Activated naive CD4-positive, alpha-beta T cell treated with anti-CD3 and anti-CD28 coated beads for 36 hours (primary cell): ENCODE measurements around the gene CST6. TPM values are rescaled to one million over a fixed set of nuclear protein-coding genes. Genes with fewer than 3 reads are reported as not detected.

Experiments
- CTCF ChIA-PET: fragments of 350-600 bp; sonication (Branson Sonifier 250); formaldehyde crosslinking; loops from one replicate; lab custom pipeline; 2021; ENCODE audit warnings: antibody characterized with exemption; lab: Charles Lee
- DNase-seq: peaks from one replicate; pipeline ENCODE4 v3.0.0-alpha.2; 2020
- H3K27ac Mint-ChIP-seq: one replicate; pipeline ENCODE4 v1.8.0; 2021; ENCODE audit warnings: mild to moderate bottlenecking, mixed read lengths
- H3K27me3 Mint-ChIP-seq: one replicate; pipeline ENCODE4 v1.8.0; 2021; ENCODE audit warnings: low read depth, mixed read lengths
- H3K36me3 Mint-ChIP-seq: one replicate; pipeline ENCODE4 v1.8.0; 2021; ENCODE audit warnings: low read depth, mixed read lengths
- H3K4me1 Mint-ChIP-seq: one replicate; pipeline ENCODE4 v1.8.0; 2021; ENCODE audit warnings: low read depth, mixed read lengths
- H3K4me3 Mint-ChIP-seq: one replicate; pipeline ENCODE4 v1.8.0; 2021; ENCODE audit warnings: mild to moderate bottlenecking, moderate library complexity, mixed read lengths
- H3K9me3 Mint-ChIP-seq: one replicate; pipeline ENCODE4 v1.8.0; 2021; ENCODE audit warnings: mixed read lengths
- intact Hi-C: fragments of 100-400 bp; cut with micrococcal nuclease; formaldehyde crosslinking; loops from one replicate; pipeline ENCODE4 v1.15.1; 2023
- total RNA-seq, 2 experiments: library from RNA; stranded (reverse); gene quantifications; one replicate each; pipeline ENCODE4 v1.2.3, GENCODE V29; 2021

The CST6 gene
- total RNA-seq, 2 experiments from 2014 or later: not detected

DNA sequence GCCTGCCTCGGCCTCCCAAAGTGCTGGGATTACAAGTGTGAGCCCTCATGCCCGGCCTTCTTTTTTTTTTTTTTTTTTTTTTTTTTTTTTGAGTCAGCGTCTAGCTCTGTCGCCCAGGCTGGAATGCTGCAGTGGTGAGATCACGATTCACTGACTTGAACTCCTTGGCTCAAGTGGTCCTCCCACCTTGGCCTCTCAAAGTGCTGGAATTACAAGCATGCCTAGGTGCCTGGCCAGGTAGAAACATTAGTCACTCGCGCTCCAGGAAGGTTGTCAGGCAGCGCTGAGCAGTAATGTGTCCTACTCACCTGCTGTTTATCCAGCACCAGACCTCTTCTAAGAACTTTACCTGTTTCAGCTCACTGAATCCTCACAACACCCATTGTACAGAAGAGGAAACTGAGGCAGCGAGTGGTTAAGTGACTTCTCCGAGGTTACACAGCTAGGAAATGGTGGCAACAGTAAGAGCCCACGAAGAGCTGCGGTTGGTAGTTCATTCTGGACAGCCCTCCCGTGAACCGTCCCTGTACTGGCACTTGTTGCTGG, 496 bp upstream of the CST6 start:
- no peak overlapping the region for H3K4me3 Mint-ChIP-seq
- no peak for DNase-seq
- H3K9me3 Mint-ChIP-seq: no peaks in the 10 kb centered on the region
- H3K36me3 Mint-ChIP-seq: no peaks in the 10 kb centered on the region
- H3K27ac Mint-ChIP-seq: no peak overlapping the region
- intact Hi-C loops: no loop called here
- CTCF ChIA-PET: interaction anchor here (0.9 to 5.4 kb wide), 4 partner anchors 11 to 155 kb away, joined by 3 to 20 read pairs (median 4); no protein-coding TSS in a partner anchor
- H3K27me3 Mint-ChIP-seq: peaks cover 12% of the 10 kb centered on the region
- peaks cover 7% of the 10 kb centered on the region for H3K4me1 Mint-ChIP-seq

DNA sequence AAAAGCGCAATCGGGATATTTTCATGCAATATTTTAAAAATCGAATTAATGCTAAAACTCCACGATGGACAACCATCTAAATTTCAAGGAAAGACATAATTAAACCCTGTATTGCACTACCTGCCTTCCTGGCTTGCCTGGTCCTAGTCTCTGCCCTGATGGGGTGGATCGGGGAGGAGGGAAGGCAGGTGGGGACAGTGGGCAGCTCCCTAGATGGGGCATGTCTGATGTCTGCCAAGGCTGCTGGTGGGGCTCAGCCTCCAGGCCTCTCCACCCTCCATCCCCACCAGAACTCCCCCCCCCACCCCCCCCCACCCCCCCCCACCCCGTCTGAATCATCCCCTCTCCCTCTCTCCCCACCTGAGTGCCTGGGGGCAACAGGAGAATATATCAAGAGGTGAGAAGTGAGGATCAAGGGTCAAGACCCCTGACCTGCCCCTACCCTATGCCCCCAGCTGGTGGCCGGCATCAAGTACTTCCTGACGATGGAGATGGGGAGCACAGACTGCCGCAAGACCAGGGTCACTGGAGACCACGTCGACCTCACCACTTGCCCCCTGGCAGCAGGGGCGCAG, 650 bp downstream of the CST6 start:
- DNase-seq: no peak
- Mint-ChIP-seq H3K9me3 (no peaks in the 10 kb centered on the region), H3K4me3 (no peak overlapping the region), H3K27ac (no peak overlapping the region), H3K4me1 (peaks cover 9% of the 10 kb centered on the region), H3K36me3 (no peaks in the 10 kb centered on the region), H3K27me3 (peaks cover 12% of the 10 kb centered on the region)
- CTCF ChIA-PET: interaction anchor here (0.9 to 5.4 kb wide), 6 partner anchors 10 to 157 kb away, joined by 3 to 20 read pairs (median 6); no protein-coding TSS in a partner anchor
- intact Hi-C loops: no loop called here

DNA sequence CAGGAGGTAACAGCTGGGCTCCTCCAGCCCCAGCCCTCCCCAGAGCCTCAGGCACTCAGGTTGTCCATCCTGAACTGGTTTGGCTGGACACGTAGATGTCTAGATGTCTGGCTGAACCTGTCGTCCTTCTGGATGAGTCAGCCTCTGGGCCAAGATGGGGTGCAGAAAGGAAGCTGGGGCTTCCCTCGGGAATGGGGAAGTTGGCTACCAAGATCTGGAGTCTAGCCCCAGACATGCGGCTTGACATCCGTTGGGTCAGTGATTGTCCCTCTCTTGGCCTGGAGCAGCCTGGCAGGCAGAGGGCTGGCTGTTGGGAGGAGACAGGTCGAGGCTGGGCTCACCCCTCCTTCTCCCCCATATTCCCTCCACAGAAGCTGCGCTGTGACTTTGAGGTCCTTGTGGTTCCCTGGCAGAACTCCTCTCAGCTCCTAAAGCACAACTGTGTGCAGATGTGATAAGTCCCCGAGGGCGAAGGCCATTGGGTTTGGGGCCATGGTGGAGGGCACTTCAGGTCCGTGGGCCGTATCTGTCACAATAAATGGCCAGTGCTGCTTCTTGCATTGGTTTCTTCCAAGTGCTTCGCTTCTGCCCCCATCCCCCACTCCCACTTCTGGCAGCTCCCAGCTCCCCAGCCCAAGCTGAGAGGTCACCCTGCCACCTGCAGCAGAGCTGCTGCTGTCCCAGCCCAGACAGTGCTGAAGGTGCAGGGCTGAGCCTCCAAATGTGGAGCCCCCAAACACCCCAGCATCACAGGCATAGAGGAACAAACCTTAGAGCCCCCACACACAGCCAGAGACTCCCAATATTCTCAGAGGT, 1.3 kb downstream of the CST6 start:
- CTCF ChIA-PET: interaction anchor here (1.4 to 5.4 kb wide), 3 partner anchors 9 to 129 kb away, joined by 6 to 20 read pairs (median 6); no protein-coding TSS in a partner anchor
- no peaks in the 10 kb centered on the region for H3K36me3 Mint-ChIP-seq

DNA sequence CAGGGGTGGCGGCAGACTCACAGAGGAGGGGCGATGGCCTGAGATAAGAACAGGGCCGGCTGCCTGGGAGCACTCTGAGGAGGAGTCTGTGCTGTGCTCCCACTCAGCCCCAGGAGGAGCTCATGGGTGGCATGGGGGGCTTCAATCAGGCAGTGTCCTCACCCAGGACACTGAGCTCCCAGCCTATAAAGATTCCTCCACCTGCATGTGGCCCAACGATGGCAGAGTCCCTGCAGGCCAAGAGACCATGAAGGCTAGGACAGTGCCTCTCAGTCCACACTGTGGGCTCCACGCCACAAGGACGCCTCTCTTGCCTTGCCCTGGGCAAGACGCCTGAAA, 1.9 kb downstream of the CST6 start:
- Mint-ChIP-seq H3K4me1 (peaks cover 11% of the 10 kb centered on the region), H3K36me3 (no peaks in the 10 kb centered on the region), H3K4me3 (no peak overlapping the region), H3K27me3 (peaks cover 12% of the 10 kb centered on the region), H3K9me3 (no peaks in the 10 kb centered on the region), H3K27ac (no peak overlapping the region)
- DNase-seq: no peak
- CTCF ChIA-PET: interaction anchor here (1.4 to 5.4 kb wide), 3 partner anchors 8 to 129 kb away, joined by 6 to 20 read pairs (median 6); no protein-coding TSS in a partner anchor
- intact Hi-C loops: no loop called here

More for the DNA sequence above, 1.3 kb downstream of the CST6 start:
- Mint-ChIP-seq H3K27ac (no peak overlapping the region), H3K4me1 (peaks cover 11% of the 10 kb centered on the region), H3K4me3 (no peak overlapping the region), H3K9me3 (no peaks in the 10 kb centered on the region), H3K27me3 (peaks cover 12% of the 10 kb centered on the region)
- intact Hi-C loops: no loop called here
- peak; percentile 12 for DNase-seq

DNA sequence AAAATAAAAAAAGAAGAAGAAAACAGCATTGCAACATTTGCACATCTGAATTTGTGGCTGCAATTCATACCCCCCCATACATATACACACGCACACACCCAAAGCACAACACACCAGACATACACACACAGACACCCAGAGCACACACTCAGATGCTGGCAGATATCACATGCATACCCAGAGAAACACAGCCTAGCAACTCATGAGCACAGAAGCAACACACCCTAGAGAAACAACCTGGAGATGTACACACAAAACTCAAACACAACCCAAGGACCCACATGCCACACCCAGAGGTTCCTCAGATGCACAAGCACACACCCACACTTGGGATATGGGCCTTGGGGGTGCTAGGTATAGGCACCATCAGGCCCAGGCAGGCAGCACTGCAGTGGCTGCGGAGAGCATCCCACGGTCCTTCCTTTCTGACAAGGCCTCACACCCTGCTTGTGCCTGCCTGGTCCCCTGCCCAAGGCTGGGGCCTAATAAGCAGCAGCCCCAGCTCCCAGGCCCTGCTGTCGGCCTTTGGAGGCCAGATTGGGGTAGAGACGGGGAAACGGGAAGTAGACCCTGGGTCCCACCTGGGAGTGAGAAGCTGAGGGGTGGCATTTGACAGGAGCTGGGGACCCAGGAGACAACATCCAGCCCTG, 3.1 kb downstream of the CST6 start:
- DNase-seq: no peak
- H3K27ac Mint-ChIP-seq: no peak overlapping the region
- CTCF ChIA-PET: interaction anchor here (1.1 kb wide), 1 partner anchor 31 kb away, joined by 5 read pairs; no protein-coding TSS in a partner anchor
- no peaks in the 10 kb centered on the region for H3K9me3 Mint-ChIP-seq
- peaks cover 12% of the 10 kb centered on the region for H3K27me3 Mint-ChIP-seq
- H3K4me3 Mint-ChIP-seq: no peak overlapping the region
- no peaks in the 10 kb centered on the region for H3K36me3 Mint-ChIP-seq
- intact Hi-C loops: no loop called here
- peaks cover 11% of the 10 kb centered on the region for H3K4me1 Mint-ChIP-seq

DNA sequence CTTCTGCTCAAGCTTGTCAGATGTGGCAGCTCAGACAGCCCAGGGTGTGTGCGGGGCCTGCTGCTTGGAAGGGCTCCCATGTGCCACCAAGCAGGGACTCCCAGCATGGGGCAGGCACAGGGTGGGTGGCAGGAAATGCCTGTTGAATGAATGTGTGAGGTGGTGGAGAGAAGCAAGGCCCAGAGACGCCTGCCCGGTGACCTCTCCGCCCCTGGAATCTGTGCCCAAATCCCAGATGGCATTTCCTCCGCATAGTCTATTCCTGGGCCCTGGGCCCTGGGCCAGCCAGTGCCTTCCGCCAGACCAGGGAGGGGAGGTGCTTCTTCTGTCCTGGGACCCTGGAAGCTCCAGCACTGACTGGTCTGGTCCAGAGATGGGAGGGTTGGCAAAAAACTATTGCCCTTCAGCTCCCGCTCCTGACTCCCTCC, 3.7 kb downstream of the CST6 start:
- intact Hi-C loops: no loop called here
- no peaks in the 10 kb centered on the region for H3K9me3 Mint-ChIP-seq

DNA sequence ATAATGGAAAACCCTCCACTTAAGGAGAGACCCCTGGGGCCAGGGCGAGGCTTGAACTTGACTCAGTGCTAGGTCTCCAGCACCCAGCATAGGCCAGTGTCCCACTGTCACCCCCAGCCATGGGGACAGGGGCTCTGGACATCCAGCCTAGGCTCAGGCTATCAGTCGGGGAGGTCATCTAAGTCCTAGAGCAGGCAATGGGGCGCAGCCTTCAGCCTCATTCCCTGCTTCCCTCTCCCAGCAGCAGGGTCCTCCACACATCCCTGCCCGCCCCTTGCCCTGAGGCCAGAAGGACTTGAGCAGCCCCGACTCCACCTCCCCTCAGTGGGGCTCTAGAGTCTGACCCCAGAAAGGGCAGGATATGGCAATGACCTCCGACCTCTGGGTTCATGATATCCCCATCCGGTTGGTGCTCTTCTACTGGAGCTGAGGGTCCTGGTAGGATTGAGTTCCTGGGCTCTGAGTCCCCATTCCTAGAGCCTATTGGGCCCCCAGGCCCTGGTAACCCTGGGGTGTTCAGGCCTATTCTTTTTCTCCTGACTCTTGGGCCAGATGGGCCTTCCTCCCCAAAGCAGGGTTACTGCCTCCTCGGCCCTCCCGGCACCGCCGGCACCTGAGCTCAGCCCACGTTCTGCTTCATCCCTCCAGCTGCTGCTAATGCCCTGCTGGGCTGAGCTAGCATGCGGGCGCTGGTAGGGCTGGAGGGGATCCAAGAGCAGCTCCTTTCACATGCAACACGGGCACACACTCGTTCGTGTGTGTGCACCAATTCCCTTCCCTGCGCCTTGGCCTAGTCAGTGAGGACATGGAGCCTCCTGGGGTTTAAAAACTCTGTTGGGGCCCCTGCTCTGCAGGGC, 4.4 kb downstream of the CST6 start:
- Mint-ChIP-seq H3K4me1 (peaks cover 11% of the 10 kb centered on the region), H3K27me3 (peaks cover 12% of the 10 kb centered on the region), H3K4me3 (no peak overlapping the region), H3K36me3 (no peaks in the 10 kb centered on the region), H3K27ac (no peak overlapping the region), H3K9me3 (no peaks in the 10 kb centered on the region)
- intact Hi-C loops: no loop called here
- DNase-seq: no peak
- CTCF ChIA-PET: interaction anchor here (0.7 to 1.1 kb wide), 2 partner anchors 29 to 66 kb away, joined by 3 to 5 read pairs; no protein-coding TSS in a partner anchor

More for the DNA sequence above, 3.7 kb downstream of the CST6 start:
- no peaks in the 10 kb centered on the region for H3K36me3 Mint-ChIP-seq
- no peak for DNase-seq
- CTCF ChIA-PET: interaction anchor here (1.1 kb wide), 1 partner anchor 30 kb away, joined by 5 read pairs; no protein-coding TSS in a partner anchor
- peaks cover 11% of the 10 kb centered on the region for H3K4me1 Mint-ChIP-seq
- H3K27me3 Mint-ChIP-seq: peaks cover 12% of the 10 kb centered on the region
- no peak overlapping the region for H3K4me3 Mint-ChIP-seq
- H3K27ac Mint-ChIP-seq: no peak overlapping the region

DNA sequence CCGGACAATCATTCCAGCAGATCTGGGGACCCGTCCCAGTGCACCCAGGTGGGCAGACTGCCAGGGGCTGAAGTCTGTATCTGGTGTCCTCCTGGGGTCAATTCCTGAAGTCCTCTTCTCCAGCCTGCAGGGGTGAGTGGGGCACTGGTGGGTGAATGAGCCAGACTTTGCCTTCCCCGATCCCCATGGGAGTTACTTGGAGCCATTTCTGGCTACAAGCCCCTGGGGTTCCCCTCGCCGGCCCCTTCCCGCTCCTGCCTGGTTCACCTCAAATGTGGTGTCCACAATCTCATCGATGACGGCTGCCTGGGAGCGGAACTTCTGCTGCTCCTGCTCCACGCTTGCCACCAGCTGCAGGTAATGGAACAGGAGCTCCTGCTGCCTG, 5.0 kb downstream of the CST6 start:
- no peak for DNase-seq
- H3K9me3 Mint-ChIP-seq: no peaks in the 10 kb centered on the region
- intact Hi-C loops: no loop called here
- H3K4me3 Mint-ChIP-seq: no peak overlapping the region
- peaks cover 8% of the 10 kb centered on the region for H3K27me3 Mint-ChIP-seq
- CTCF ChIA-PET: interaction anchor here (0.7 kb wide), 1 partner anchor 66 kb away, joined by 3 read pairs; no protein-coding TSS in a partner anchor
- H3K27ac Mint-ChIP-seq: no peak overlapping the region
- peaks cover 9% of the 10 kb centered on the region for H3K4me1 Mint-ChIP-seq
- H3K36me3 Mint-ChIP-seq: no peaks in the 10 kb centered on the region

DNA sequence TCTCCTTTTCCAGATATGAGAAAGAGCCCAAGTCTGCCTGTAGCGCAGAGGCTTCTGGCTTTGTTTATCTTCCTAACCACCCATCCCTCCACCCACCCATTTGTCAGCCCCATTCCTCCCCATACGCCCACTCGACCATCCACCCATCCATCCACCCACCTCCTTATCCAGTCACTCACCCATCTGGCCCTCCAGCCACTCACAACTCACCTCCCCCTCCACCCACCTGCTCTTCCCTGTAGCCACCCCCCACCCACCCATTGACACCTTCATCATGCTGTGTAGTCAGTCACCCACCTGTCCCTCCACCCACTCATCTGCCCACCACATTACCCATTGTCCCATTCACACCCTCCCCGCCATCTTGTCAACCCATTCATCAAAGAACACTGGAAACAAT, 5.5 kb downstream of the CST6 start:
- Mint-ChIP-seq H3K27ac (no peak overlapping the region), H3K36me3 (no peaks in the 10 kb centered on the region), H3K27me3 (peaks cover 8% of the 10 kb centered on the region), H3K4me3 (no peak overlapping the region), H3K9me3 (no peaks in the 10 kb centered on the region), H3K4me1 (peaks cover 6% of the 10 kb centered on the region)
- CTCF ChIA-PET: no interaction called here
- intact Hi-C loops: no loop called here
- no peak for DNase-seq

DNA sequence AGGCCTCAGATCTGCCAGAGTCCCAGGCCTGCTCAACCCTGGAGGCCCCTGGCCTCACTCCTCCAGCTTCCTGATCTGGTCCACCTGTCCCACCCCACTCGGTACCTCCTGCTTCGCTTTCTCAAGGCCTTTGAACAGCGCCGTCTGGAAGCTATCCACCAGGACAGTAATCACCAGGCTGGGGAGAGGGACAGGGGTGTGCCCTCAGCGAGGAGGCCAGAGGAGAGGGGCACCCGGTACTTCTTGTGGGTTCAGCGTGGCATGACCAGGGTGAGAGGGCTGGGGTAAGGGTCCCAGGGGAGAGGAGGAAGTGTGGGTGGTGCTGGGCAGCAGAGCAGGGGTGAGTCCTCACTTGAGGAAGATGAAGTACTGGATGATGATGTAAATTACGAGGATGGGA, 8.4 kb downstream of the CST6 start:
- intact Hi-C loops: no loop called here
- Mint-ChIP-seq H3K9me3 (no peaks in the 10 kb centered on the region), H3K4me3 (no peak overlapping the region), H3K27ac (no peak overlapping the region), H3K27me3 (peaks cover 5% of the 10 kb centered on the region), H3K4me1 (peaks cover 8% of the 10 kb centered on the region), H3K36me3 (no peaks in the 10 kb centered on the region)
- CTCF ChIA-PET: interaction anchor here (1.2 kb wide), 1 partner anchor 132 kb away, joined by 3 read pairs; the partner anchor contains the start of gene FIBP
- DNase-seq: no peak

DNA sequence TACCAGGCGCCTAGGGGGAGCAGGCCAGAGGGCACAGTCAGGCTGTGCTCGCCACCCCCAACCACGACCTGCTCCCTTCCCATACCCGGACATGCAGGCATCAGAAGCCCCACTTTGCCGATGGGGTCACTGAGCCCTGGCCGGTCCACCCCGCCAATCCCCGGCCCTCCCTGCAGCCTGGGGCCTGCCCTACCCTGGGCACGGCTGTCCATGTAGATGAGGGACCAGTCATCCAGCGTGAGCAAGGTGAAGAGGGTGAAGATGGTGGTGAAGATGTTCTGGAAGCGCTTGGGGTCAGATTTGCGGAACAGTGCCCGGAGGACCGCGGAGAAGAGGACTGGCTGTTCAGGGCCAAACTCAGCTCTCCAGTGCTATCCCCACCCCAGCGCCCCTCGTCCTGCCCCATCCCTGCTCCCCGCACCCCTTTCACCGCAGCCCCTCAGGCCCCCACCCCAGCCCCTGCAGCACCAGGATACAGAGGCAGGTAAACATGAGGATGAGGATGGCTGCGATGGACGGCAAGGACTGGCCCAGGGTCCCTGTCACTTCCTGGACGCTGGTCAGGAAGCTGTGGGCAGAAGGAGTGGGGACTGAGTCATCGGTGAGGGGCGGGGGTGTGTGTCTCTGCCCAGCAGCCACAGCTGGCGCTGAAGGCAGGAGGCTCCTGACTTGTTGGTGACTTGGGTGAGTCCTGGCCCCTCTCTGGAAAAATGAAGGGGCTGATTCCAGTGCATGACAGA, 9.0 kb downstream of the CST6 start:
- H3K27ac Mint-ChIP-seq: no peak overlapping the region
- no peaks in the 10 kb centered on the region for H3K9me3 Mint-ChIP-seq
- peaks cover 8% of the 10 kb centered on the region for H3K4me1 Mint-ChIP-seq
- no peak for DNase-seq
- intact Hi-C loops: no loop called here
- CTCF ChIA-PET: interaction anchor here (0.6 to 1.7 kb wide), 3 partner anchors 11 to 132 kb away, joined by 3 to 6 read pairs (median 3); partner anchors contain the start of gene FIBP
- H3K27me3 Mint-ChIP-seq: peaks cover 5% of the 10 kb centered on the region
- no peak overlapping the region for H3K4me3 Mint-ChIP-seq
- H3K36me3 Mint-ChIP-seq: no peaks in the 10 kb centered on the region
